HepG2 (cell line): ENCODE results near the gene SHROOM1. TPM values are rescaled to one million over a fixed set of nuclear protein-coding genes. Genes with fewer than 3 reads are reported as not detected.
A peak's percentile ranks its signal among the peaks of the same experiment; 100 is the strongest.

Experiments
- AGO2 ChIP-seq: fragments of 200-400 bp; formaldehyde crosslinking; optimal IDR thresholded peaks from 2 replicates; pipeline ENCODE3; 2017; ENCODE audit warnings: mild to moderate bottlenecking, low read depth, low read length, moderate library complexity
- CAMTA2 ChIP-seq: sonication (generic); formaldehyde crosslinking; IDR thresholded peaks from 2 replicates; pipeline ENCODE4 v1.4.0; 2020; ENCODE audit warnings: mild to moderate bottlenecking, missing genetic modification reagents, borderline replicate concordance
- JUND ChIP-seq: sonication (generic); formaldehyde crosslinking; IDR thresholded peaks from 2 replicates; pipeline ENCODE4 v1.8.0; 2022; ENCODE audit warnings: mild to moderate bottlenecking, missing genetic modification reagents
- MEIS2 ChIP-seq: sonication (generic); formaldehyde crosslinking; IDR thresholded peaks from 2 replicates; pipeline ENCODE4 v1.9.0; 2021; ENCODE audit warnings: mild to moderate bottlenecking, missing genetic modification reagents
- NR2C2 ChIP-seq: sonication (generic); formaldehyde crosslinking; IDR thresholded peaks from 2 replicates; pipeline ENCODE4 v1.4.0; 2020; ENCODE audit warnings: missing genetic modification reagents, mild to moderate bottlenecking, moderate library complexity, borderline replicate concordance
- PAWR ChIP-seq: sonication (generic); formaldehyde crosslinking; IDR thresholded peaks from 2 replicates; pipeline ENCODE4 v1.4.0; 2020; ENCODE audit warnings: missing genetic modification reagents, mild to moderate bottlenecking, borderline replicate concordance
- PHF21A ChIP-seq: sonication (generic); formaldehyde crosslinking; IDR thresholded peaks from 2 replicates; pipeline ENCODE4 v1.5.0; 2020; ENCODE audit warnings: mild to moderate bottlenecking, missing genetic modification reagents
- SSRP1 ChIP-seq: IDR thresholded peaks from 2 replicates; pipeline ENCODE4 v1.6.1; 2016; ENCODE audit warnings: control low read depth
- TMF1 ChIP-seq: sonication (generic); formaldehyde crosslinking; IDR thresholded peaks from 2 replicates; pipeline ENCODE4 v1.8.1; 2022; ENCODE audit warnings: low read depth, missing genetic modification reagents
- ZNF549 ChIP-seq: sonication (generic); formaldehyde crosslinking; IDR thresholded peaks from 2 replicates; pipeline ENCODE4 v1.5.0; 2020; ENCODE audit warnings: missing genetic modification reagents
- ZNF878 ChIP-seq: sonication (generic); formaldehyde crosslinking; IDR thresholded peaks from 2 replicates; pipeline ENCODE4 v1.8.1; 2023; ENCODE audit warnings: mild to moderate bottlenecking, missing genetic modification reagents, moderate library complexity
- polyA plus RNA-seq, 8 experiments: library from polyadenylated mRNA; depleted of rRNA in 3 of 8; stranded (reverse) in 7 of 8; unstranded in 1 of 8; fragments of >200 nt; fragmentation: Illumina TruSeq in 4 of 8; extraction: Trizol in 4 of 8; gene quantifications; 2 replicates each; pipeline versions ENCODE4 v1.2.1 to v1.2.3, GENCODE V29; 2011 to 2016; ENCODE audit warnings: low read depth in 4 of 8, missing spikeins in 1 of 8, mixed read lengths in 1 of 8; ENCODE audit not compliant: insufficient read depth in 1 of 8
- total RNA-seq, 5 experiments: library from RNA; depleted of rRNA; stranded (reverse); fragments of >200 nt; fragmentation: Illumina TruSeq; extraction: Trizol; gene quantifications; 2 replicates each; pipeline ENCODE4 v1.2.3, GENCODE V29; 2016; ENCODE audit warnings: low read depth in 1 of 5
- TF ChIP-seq, protein P1 (sequence below), 2 experiments: sonication (generic) in 1 of 2; formaldehyde crosslinking in 1 of 2; IDR thresholded peaks; 2 replicates each; pipeline versions ENCODE4 v1.6.1 to v1.9.0; 2014 to 2022; ENCODE audit warnings: antibody characterized with exemption in 1 of 2, borderline replicate concordance in 1 of 2, inconsistent platforms in 1 of 2, low read depth in 1 of 2, missing genetic modification reagents in 1 of 2
- TF ChIP-seq, protein P2 (sequence below): sonication (generic); formaldehyde crosslinking; IDR thresholded peaks from 2 replicates; pipeline ENCODE4 v1.4.0; 2020; ENCODE audit warnings: missing genetic modification reagents
- TF ChIP-seq, protein P3 (sequence below): fragments of 450-650 bp; IDR thresholded peaks from 2 replicates; pipeline ENCODE4 v1.6.1; 2016
- TF ChIP-seq, protein P4 (sequence below): conservative IDR thresholded peaks from 2 replicates; pipeline ENCODE4 v1.6.1; 2018; ENCODE audit warnings: missing genetic modification reagents
- TF ChIP-seq, protein P5 (sequence below): sonication (generic); formaldehyde crosslinking; IDR thresholded peaks from 2 replicates; pipeline ENCODE4 v1.4.0; 2020; ENCODE audit warnings: missing genetic modification reagents, borderline replicate concordance

The SHROOM1 gene
- total and polyA plus RNA-seq, 2 of the 13 experiments (the other 11 are each of a cell fraction or from before 2014, with no cell fraction given) = 18.2 to 25.7 TPM

DNA sequence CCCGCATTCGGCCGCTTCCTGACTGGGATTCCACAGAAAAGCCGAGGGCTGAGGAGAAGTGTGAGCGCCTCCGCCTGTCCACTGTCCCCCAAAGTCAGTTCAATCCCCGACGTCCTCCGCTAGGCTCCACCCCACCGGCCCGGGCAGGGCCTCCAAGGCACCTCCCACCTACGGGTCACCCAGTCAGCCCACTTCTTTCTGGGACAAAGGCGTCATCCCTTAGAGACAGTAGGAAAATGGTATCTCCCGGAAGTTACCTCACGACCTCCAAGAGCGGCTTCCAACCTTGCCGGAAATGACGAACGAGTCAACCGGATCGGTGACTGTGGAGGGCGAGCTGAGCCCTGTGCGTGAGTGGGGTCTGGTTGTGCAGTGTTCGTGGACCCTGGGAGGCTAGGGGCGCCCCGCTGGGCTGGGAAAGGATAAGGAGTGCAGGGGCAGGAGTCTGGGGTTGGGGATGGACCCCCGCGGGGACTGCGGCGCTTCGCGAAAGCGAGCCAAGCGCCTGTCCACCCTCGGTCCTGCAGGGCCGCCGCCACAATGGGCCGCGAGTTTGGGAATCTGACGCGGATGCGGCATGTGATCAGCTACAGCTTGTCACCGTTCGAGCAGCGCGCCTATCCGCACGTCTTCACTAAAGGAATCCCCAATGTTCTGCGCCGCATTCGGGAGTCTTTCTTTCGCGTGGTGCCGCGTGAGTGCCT lies 36.0 kb upstream of the SHROOM1 start, which contains the start of the genes GDF9 and UQCRQ (continued):
- TF ChIP-seq, protein P1, sequence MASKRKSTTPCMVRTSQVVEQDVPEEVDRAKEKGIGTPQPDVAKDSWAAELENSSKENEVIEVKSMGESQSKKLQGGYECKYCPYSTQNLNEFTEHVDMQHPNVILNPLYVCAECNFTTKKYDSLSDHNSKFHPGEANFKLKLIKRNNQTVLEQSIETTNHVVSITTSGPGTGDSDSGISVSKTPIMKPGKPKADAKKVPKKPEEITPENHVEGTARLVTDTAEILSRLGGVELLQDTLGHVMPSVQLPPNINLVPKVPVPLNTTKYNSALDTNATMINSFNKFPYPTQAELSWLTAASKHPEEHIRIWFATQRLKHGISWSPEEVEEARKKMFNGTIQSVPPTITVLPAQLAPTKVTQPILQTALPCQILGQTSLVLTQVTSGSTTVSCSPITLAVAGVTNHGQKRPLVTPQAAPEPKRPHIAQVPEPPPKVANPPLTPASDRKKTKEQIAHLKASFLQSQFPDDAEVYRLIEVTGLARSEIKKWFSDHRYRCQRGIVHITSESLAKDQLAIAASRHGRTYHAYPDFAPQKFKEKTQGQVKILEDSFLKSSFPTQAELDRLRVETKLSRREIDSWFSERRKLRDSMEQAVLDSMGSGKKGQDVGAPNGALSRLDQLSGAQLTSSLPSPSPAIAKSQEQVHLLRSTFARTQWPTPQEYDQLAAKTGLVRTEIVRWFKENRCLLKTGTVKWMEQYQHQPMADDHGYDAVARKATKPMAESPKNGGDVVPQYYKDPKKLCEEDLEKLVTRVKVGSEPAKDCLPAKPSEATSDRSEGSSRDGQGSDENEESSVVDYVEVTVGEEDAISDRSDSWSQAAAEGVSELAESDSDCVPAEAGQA (IDR thresholded peaks at IDR 0.05; ENCODE audit: low read depth) = peak; percentile 96
- TF ChIP-seq, protein P1 (CRISPR knock-in tag; IDR thresholded peaks at IDR 0.05; ENCODE audit: borderline replicate concordance) = no peak
- TF ChIP-seq JUND (peak; percentile 59; the same call in 1 of the 2 replicates), AGO2 (peak; percentile 96), CAMTA2 (CRISPR knock-in tag) (no peak; the same call in 1 of the 2 replicates), PAWR (CRISPR knock-in tag) (0 out of 2 replicates have a peak, but pooled peaks have one; percentile 21), ZNF878 (CRISPR knock-in tag) (no peak), ZNF549 (CRISPR knock-in tag) (no peak), MEIS2 (no peak), SSRP1 (CRISPR knock-in tag) (no peak), NR2C2 (peak; percentile 93), PHF21A (peak; percentile 93), TMF1 (CRISPR knock-in tag) (no peak; the same call in 1 of the 2 replicates)
- TF ChIP-seq, protein P2, sequence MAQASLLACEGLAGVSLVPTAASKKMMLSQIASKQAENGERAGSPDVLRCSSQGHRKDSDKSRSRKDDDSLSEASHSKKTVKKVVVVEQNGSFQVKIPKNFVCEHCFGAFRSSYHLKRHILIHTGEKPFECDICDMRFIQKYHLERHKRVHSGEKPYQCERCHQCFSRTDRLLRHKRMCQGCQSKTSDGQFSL (CRISPR knock-in tag) = peak; percentile 80
- TF ChIP-seq, protein P3, sequence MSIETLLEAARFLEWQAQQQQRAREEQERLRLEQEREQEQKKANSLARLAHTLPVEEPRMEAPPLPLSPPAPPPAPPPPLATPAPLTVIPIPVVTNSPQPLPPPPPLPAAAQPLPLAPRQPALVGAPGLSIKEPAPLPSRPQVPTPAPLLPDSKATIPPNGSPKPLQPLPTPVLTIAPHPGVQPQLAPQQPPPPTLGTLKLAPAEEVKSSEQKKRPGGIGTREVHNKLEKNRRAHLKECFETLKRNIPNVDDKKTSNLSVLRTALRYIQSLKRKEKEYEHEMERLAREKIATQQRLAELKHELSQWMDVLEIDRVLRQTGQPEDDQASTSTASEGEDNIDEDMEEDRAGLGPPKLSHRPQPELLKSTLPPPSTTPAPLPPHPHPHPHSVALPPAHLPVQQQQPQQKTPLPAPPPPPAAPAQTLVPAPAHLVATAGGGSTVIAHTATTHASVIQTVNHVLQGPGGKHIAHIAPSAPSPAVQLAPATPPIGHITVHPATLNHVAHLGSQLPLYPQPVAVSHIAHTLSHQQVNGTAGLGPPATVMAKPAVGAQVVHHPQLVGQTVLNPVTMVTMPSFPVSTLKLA = no peak
- TF ChIP-seq, protein P4, sequence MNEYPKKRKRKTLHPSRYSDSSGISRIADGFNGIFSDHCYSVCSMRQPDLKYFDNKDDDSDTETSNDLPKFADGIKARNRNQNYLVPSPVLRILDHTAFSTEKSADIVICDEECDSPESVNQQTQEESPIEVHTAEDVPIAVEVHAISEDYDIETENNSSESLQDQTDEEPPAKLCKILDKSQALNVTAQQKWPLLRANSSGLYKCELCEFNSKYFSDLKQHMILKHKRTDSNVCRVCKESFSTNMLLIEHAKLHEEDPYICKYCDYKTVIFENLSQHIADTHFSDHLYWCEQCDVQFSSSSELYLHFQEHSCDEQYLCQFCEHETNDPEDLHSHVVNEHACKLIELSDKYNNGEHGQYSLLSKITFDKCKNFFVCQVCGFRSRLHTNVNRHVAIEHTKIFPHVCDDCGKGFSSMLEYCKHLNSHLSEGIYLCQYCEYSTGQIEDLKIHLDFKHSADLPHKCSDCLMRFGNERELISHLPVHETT (CRISPR knock-in tag) = peak; percentile 85; the same call in 1 of the 2 replicates
- TF ChIP-seq, protein P5, sequence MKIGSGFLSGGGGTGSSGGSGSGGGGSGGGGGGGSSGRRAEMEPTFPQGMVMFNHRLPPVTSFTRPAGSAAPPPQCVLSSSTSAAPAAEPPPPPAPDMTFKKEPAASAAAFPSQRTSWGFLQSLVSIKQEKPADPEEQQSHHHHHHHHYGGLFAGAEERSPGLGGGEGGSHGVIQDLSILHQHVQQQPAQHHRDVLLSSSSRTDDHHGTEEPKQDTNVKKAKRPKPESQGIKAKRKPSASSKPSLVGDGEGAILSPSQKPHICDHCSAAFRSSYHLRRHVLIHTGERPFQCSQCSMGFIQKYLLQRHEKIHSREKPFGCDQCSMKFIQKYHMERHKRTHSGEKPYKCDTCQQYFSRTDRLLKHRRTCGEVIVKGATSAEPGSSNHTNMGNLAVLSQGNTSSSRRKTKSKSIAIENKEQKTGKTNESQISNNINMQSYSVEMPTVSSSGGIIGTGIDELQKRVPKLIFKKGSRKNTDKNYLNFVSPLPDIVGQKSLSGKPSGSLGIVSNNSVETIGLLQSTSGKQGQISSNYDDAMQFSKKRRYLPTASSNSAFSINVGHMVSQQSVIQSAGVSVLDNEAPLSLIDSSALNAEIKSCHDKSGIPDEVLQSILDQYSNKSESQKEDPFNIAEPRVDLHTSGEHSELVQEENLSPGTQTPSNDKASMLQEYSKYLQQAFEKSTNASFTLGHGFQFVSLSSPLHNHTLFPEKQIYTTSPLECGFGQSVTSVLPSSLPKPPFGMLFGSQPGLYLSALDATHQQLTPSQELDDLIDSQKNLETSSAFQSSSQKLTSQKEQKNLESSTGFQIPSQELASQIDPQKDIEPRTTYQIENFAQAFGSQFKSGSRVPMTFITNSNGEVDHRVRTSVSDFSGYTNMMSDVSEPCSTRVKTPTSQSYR (CRISPR knock-in tag) = no peak; the same call in 1 of the 2 replicates
